Effector CD4-positive, alpha-beta T cell (primary cell): Measurements from ENCODE around the gene ASCC1.
"Not testable (repeated sequence)": the region's sequence is repeated elsewhere in the genome, so short reads cannot be mapped to it uniquely, and the experiment has no call there.

Experiments
- DNase-seq: peaks from one replicate; pipeline ENCODE4 v3.0.0-alpha.2; 2020
- total RNA-seq: gene quantifications from one replicate; lab custom pipeline; 2026; lab: John Stamatoyannopoulos, UW

ASCC1 gene
- total RNA-seq = 20.1 reads per million, percentile 47 among the genes with 10 or more reads in this experiment

- DNase-seq = peak; percentile 89
Observed at GRCh38 chr10:72215611-72216549, at the start of gene ASCC1, which contains the start of gene ANAPC16. TSS of gene ASCC1 (minus strand) at chr10:72216276. CDS start at chr10:72213298, 2,978 bp downstream. TSS of gene ANAPC16 (plus strand) at chr10:72216012. CDS start at chr10:72223915, 7,903 bp downstream.

- DNase-seq = no peak
Observed at GRCh38 chr10:72265508-72265907, 49.4 kb upstream of the ASCC1 start.

- no peak for DNase-seq
Observed at GRCh38 chr10:72264536-72264935, 48.5 kb upstream of the ASCC1 start.

GRCh38 chr10:72263613-72264241 lies 47.7 kb upstream of the ASCC1 start:
- peak; percentile 28 for DNase-seq

GRCh38 chr10:72261784-72262404 lies 45.8 kb upstream of the ASCC1 start:
- no peak for DNase-seq

GRCh38 chr10:72260976-72261783 lies 45.1 kb upstream of the ASCC1 start:
- DNase-seq = peak; percentile 47

- DNase-seq = peak; percentile 68
Observed at GRCh38 chr10:72260239-72260975, 44.3 kb upstream of the ASCC1 start.

- no peak for DNase-seq
Observed at GRCh38 chr10:72259491-72260238, 43.6 kb upstream of the ASCC1 start.

- DNase-seq = no peak
Observed at GRCh38 chr10:72258617-72259016, 42.5 kb upstream of the ASCC1 start.

GRCh38 chr10:72257051-72257892 lies 41.2 kb upstream of the ASCC1 start:
- no peak for DNase-seq

GRCh38 chr10:72255977-72256729 lies 40.1 kb upstream of the ASCC1 start:
- DNase-seq = no peak

- no peak for DNase-seq
Observed at GRCh38 chr10:72254813-72255568, 38.9 kb upstream of the ASCC1 start.

- no peak for DNase-seq
Observed at GRCh38 chr10:72253578-72253977, 37.5 kb upstream of the ASCC1 start.

GRCh38 chr10:72252972-72253371 lies 36.9 kb upstream of the ASCC1 start:
- DNase-seq = no peak

GRCh38 chr10:72251635-72252034 lies 35.6 kb upstream of the ASCC1 start:
- DNase-seq = no peak

- no peak for DNase-seq
Observed at GRCh38 chr10:72250666-72251065, 34.6 kb upstream of the ASCC1 start.

GRCh38 chr10:72249176-72249862 lies 33.2 kb upstream of the ASCC1 start:
- not testable (repeated sequence) for DNase-seq
